GM12801 (cell line): ENCODE measurements around the gene ALKBH7.

Experiments used
- TF ChIP-seq, protein P1 (sequence below): IDR thresholded peaks from one replicate; pipeline ENCODE4 v1.5.1; 2011; ENCODE audit warnings: control low read depth; ENCODE audit not compliant: insufficient read length; ENCODE audit errors: extremely low read depth

ALKBH7 gene

GRCh38 chr19:6413721-6414643 lies 41.4 kb downstream of the ALKBH7 start:
- TF ChIP-seq, protein P1, sequence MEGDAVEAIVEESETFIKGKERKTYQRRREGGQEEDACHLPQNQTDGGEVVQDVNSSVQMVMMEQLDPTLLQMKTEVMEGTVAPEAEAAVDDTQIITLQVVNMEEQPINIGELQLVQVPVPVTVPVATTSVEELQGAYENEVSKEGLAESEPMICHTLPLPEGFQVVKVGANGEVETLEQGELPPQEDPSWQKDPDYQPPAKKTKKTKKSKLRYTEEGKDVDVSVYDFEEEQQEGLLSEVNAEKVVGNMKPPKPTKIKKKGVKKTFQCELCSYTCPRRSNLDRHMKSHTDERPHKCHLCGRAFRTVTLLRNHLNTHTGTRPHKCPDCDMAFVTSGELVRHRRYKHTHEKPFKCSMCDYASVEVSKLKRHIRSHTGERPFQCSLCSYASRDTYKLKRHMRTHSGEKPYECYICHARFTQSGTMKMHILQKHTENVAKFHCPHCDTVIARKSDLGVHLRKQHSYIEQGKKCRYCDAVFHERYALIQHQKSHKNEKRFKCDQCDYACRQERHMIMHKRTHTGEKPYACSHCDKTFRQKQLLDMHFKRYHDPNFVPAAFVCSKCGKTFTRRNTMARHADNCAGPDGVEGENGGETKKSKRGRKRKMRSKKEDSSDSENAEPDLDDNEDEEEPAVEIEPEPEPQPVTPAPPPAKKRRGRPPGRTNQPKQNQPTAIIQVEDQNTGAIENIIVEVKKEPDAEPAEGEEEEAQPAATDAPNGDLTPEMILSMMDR, result no peak

- TF ChIP-seq, protein P1, result no peak
Observed at GRCh38 chr19:6414793-6415590, 42.4 kb downstream of the ALKBH7 start.

- TF ChIP-seq, protein P1, result no peak
Observed at GRCh38 chr19:6415591-6416190, 43.1 kb downstream of the ALKBH7 start.

- TF ChIP-seq, protein P1, result no peak
Observed at GRCh38 chr19:6416658-6417405, 44.2 kb downstream of the ALKBH7 start.

GRCh38 chr19:6417713-6418561 lies 45.3 kb downstream of the ALKBH7 start:
- TF ChIP-seq, protein P1, result no peak

DNA sequence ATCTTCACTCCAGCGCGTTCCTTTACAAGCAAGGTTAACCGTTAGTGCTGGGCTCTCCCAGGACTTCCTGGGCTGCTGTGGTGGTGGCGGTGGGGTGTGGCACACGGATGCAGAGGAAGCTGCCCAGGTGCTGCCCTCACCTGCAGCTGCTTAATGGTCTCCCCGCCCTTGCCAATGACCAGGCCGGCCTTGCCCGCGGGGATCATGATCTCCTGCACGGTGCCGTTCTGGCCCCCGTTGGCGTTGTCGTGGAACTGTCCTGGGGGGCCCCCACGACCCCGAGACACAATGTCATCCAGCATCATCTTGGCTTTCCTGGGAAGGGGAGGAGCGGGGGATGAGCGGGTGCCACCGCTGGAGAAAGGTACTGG lies 46.0 kb downstream of the ALKBH7 start:
- TF ChIP-seq, protein P1, result no peak
